ENCODE data around the gene NCAPD3. TPM values are rescaled to one million over a fixed set of nuclear protein-coding genes. Genes with fewer than 3 reads are reported as not detected.

NCAPD3 gene
- total RNA-seq, 1 donor from 2014 or later: 17.0 TPM

DNA sequence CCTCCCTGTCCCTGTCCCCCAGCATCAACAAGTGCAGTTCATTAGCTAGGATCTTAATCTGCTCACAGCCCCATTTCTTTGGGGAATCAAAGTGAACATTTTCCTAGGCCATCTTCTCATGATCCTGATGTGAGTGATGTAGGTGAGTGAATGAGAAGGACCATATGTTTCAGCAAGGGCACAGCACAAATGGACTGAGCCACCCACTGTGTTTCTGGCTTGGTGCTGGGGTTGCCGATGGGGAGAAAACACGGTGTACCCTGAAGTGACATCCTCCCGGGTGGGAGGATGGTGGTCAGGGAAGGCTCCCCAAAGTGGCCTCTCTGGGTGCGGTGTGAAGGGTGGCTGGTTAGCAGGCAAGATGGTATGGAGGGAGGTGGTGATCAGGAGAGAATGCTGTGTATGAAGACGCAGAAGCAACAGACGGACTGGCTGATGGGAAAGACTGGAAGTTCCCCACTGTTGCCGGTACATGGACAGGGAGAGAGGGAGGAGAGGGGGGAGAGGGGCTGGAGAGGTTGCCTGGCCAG, 82.7 kb downstream of the NCAPD3 start:
- H3K36me3 Mint-ChIP-seq (ENCODE audit: low read depth): peaks cover 24% of the 10 kb centered on the region
- no peaks in the 10 kb centered on the region for H3K9me3 Mint-ChIP-seq (ENCODE audit: low read depth)
- TF ChIP-seq, protein P1, sequence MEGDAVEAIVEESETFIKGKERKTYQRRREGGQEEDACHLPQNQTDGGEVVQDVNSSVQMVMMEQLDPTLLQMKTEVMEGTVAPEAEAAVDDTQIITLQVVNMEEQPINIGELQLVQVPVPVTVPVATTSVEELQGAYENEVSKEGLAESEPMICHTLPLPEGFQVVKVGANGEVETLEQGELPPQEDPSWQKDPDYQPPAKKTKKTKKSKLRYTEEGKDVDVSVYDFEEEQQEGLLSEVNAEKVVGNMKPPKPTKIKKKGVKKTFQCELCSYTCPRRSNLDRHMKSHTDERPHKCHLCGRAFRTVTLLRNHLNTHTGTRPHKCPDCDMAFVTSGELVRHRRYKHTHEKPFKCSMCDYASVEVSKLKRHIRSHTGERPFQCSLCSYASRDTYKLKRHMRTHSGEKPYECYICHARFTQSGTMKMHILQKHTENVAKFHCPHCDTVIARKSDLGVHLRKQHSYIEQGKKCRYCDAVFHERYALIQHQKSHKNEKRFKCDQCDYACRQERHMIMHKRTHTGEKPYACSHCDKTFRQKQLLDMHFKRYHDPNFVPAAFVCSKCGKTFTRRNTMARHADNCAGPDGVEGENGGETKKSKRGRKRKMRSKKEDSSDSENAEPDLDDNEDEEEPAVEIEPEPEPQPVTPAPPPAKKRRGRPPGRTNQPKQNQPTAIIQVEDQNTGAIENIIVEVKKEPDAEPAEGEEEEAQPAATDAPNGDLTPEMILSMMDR (IDR thresholded peaks at IDR 0.05): no peak
- no peak overlapping the region for H3K4me3 Mint-ChIP-seq (ENCODE audit: unreplicated experiment)
- H3K4me1 Mint-ChIP-seq (ENCODE audit: low read depth): peaks cover 23% of the 10 kb centered on the region
- H3K27ac Mint-ChIP-seq (ENCODE audit: unreplicated experiment): no peak overlapping the region
- no peaks in the 10 kb centered on the region for H3K27me3 Mint-ChIP-seq (ENCODE audit: low read depth)
- no peak for DNase-seq (ENCODE audit: low spot score)

DNA sequence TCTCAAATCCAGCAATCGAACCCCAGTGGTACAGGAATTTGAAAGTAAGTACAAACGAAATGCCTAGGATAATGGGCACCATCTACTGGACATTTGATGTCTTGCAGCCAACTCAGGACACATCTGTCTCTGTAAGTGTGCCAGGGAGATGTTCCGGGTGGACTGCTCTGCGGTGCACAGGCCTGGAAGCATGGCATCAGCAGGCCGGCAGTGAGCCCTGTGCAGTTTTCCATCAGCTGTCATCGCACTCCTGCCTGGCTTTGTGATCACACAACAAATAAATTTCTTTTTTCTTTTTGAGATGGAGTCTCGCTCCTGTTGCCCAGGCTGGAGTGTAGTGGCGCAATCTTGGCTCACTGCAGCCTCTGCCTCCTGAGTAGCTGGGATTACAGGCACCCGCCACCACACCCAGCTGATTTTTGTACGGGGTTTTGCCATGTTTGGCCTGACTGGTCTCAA, 83.9 kb downstream of the NCAPD3 start:
- peaks cover 23% of the 10 kb centered on the region for H3K4me1 Mint-ChIP-seq (ENCODE audit: low read depth)
- TF ChIP-seq, protein P1 (IDR thresholded peaks at IDR 0.05): peak; percentile 95
- no peak overlapping the region for H3K27ac Mint-ChIP-seq (ENCODE audit: unreplicated experiment)
- peaks cover 19% of the 10 kb centered on the region for H3K36me3 Mint-ChIP-seq (ENCODE audit: low read depth)
- DNase-seq (ENCODE audit: low spot score): no peak
- H3K9me3 Mint-ChIP-seq (ENCODE audit: low read depth): no peaks in the 10 kb centered on the region
- H3K27me3 Mint-ChIP-seq (ENCODE audit: low read depth): no peaks in the 10 kb centered on the region
- no peak overlapping the region for H3K4me3 Mint-ChIP-seq (ENCODE audit: unreplicated experiment)

DNA sequence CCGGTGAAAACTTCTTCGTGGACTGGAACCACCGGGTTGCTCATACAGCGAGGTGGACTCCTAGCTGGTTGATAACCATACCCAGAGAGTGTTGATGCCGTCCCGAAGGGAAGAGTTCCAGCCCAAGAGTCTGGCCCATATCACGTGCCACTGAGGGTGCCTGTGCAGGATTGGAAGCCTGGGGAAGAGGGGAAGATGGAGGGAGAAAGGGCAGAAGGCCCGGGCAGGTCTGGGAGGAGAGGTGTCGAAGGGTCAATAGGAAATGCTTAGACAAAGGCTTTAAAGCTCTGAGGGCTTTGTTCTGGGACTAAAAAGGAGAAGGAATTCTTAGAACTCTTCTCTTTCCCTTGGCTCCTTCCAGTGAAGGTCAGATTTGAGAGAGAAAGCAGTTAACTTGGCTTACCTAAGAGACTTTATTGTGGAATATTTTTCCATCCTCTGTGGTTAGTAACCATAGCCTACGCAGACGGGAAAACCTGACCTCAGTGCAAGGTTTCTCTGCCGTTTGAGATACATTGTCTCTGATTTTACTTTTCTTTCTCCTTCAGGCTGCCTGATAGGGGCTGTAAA, 84.4 kb downstream of the NCAPD3 start:
- H3K27me3 Mint-ChIP-seq (ENCODE audit: low read depth): no peaks in the 10 kb centered on the region
- peak overlapping the region; percentile 81 for H3K27ac Mint-ChIP-seq (ENCODE audit: unreplicated experiment)
- DNase-seq (ENCODE audit: low spot score): no peak
- peaks cover 2% of the 10 kb centered on the region for H3K9me3 Mint-ChIP-seq (ENCODE audit: low read depth)
- peaks cover 17% of the 10 kb centered on the region for H3K36me3 Mint-ChIP-seq (ENCODE audit: low read depth)
- TF ChIP-seq, protein P1 (IDR thresholded peaks at IDR 0.05): no peak
- H3K4me1 Mint-ChIP-seq (ENCODE audit: low read depth): peaks cover 28% of the 10 kb centered on the region
- no peak overlapping the region for H3K4me3 Mint-ChIP-seq (ENCODE audit: unreplicated experiment)

DNA sequence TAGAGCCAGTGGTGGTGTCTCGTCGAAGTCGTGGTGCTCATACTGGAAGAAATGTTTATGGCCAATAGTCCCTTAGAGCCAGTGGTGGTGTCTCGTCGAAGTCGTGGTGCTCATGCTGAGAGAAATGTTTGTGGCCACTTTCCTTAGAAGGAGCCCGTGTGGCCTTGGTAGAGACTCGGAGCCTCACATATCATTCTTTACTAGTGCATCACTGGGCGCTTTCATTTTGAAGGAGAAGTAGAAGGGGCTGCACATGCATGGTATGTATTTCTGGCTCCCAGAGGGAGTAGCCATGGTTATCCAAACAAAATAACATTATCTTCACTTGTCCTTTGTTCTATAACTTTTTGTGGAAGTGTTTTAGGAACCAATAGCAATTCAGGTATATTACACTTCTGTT, 85.4 kb downstream of the NCAPD3 start:
- H3K36me3 Mint-ChIP-seq (ENCODE audit: low read depth): peaks cover 12% of the 10 kb centered on the region
- peaks cover 39% of the 10 kb centered on the region for H3K4me1 Mint-ChIP-seq (ENCODE audit: low read depth)
- no peak for DNase-seq (ENCODE audit: low spot score)
- H3K27ac Mint-ChIP-seq (ENCODE audit: unreplicated experiment): peak overlapping the region; percentile 59
- TF ChIP-seq, protein P1 (IDR thresholded peaks at IDR 0.05): no peak
- no peaks in the 10 kb centered on the region for H3K27me3 Mint-ChIP-seq (ENCODE audit: low read depth)
- no peak overlapping the region for H3K4me3 Mint-ChIP-seq (ENCODE audit: unreplicated experiment)
- peaks cover 9% of the 10 kb centered on the region for H3K9me3 Mint-ChIP-seq (ENCODE audit: low read depth)

DNA sequence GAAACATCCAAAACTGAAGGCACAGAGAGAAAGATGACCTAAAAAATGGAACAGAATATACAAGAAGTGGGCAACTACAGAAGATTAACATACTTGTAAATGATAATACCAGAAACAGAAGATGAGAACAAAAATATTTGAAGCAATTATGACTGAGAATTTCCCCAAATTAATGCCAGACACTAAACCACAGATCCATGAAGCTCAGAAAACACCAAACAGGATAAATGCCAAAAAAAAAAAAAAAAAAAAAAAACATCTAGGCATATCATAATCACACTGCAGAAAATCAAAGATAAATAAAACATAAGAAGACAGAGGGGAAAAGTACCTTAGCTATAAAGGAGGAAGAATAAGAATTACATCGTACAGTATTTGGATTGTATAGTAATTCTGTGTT, 89.6 kb downstream of the NCAPD3 start:
- no peaks in the 10 kb centered on the region for H3K27me3 Mint-ChIP-seq (ENCODE audit: low read depth)
- no peak for DNase-seq (ENCODE audit: low spot score)
- TF ChIP-seq, protein P1 (IDR thresholded peaks at IDR 0.05): no peak
- peaks cover 11% of the 10 kb centered on the region for H3K36me3 Mint-ChIP-seq (ENCODE audit: low read depth)
- H3K4me1 Mint-ChIP-seq (ENCODE audit: low read depth): peaks cover 42% of the 10 kb centered on the region
- peaks cover 26% of the 10 kb centered on the region for H3K9me3 Mint-ChIP-seq (ENCODE audit: low read depth)
- no peak overlapping the region for H3K4me3 Mint-ChIP-seq (ENCODE audit: unreplicated experiment)
- peak overlapping the region; percentile 49 for H3K27ac Mint-ChIP-seq (ENCODE audit: unreplicated experiment)
